Duodenal mucosa (tissue), 2 donors: ENCODE results near the gene GSTK1.
"Not testable (repeated sequence)": the region's sequence is repeated elsewhere in the genome, so short reads cannot be mapped to it uniquely, and the experiment has no call there.

Experiments used
- H3K27ac ChIP-seq: one replicate; pipeline ENCODE4 v1.7.0; 2013; ENCODE audit warnings: low read depth, low read length
- H3K27me3 ChIP-seq, 2 donors: one replicate each; pipeline ENCODE4 v1.7.0; 2013; ENCODE audit warnings: low read length in 2 of 2, control low read depth in 1 of 2; ENCODE audit not compliant: insufficient read depth in 2 of 2, control insufficient read depth in 1 of 2
- H3K36me3 ChIP-seq, 2 donors: one replicate each; pipeline ENCODE4 v1.7.0; 2013; ENCODE audit warnings: low read length in 2 of 2, control low read depth in 1 of 2; ENCODE audit not compliant: insufficient read depth in 2 of 2, control insufficient read depth in 1 of 2
- H3K4me1 ChIP-seq, 2 donors: one replicate each; pipeline ENCODE4 v1.7.0; 2013; ENCODE audit warnings: low read length in 2 of 2, control low read depth in 1 of 2; ENCODE audit not compliant: insufficient read depth in 2 of 2, control insufficient read depth in 1 of 2
- H3K4me3 ChIP-seq, 2 donors: one replicate each; pipeline ENCODE4 v1.7.0; 2013; ENCODE audit warnings: low read length in 2 of 2, low read depth in 1 of 2
- H3K9ac ChIP-seq, 2 donors: one replicate each; pipeline ENCODE4 v1.7.0; 2013; ENCODE audit warnings: low read length in 2 of 2, low read depth in 1 of 2
- H3K9me3 ChIP-seq, 2 donors: one replicate each; pipeline ENCODE4 v1.7.0; 2013; ENCODE audit warnings: low read length in 2 of 2, control low read depth in 1 of 2; ENCODE audit not compliant: control insufficient read depth in 1 of 2

GSTK1 gene

GRCh38 chr7:143261901-143262300 lies 1.3 kb upstream of the GSTK1 start:
- Histone ChIP-seq H3K9me3 (no peaks in the 10 kb centered on the region), H3K4me1 (peaks cover 39 to 44% of the 10 kb centered on the region in 2 donors), H3K27ac (no peak overlapping the region), H3K4me3 (no peak overlapping the region), H3K27me3 (no peaks in the 10 kb centered on the region), H3K36me3 (peaks cover 8 to 12% of the 10 kb centered on the region in 2 donors), H3K9ac (no peak overlapping the region)

- H3K4me3 ChIP-seq = peak overlapping the region; percentile 94 to 97
- H3K9ac ChIP-seq = peak overlapping the region; percentile 81 to 92
- not testable (repeated sequence) for H3K9me3 ChIP-seq, H3K27me3 ChIP-seq
- H3K27ac ChIP-seq = peak overlapping the region; percentile 92
- peaks cover 22 to 30% of the 10 kb centered on the region in 2 donors for H3K36me3 ChIP-seq
- H3K4me1 ChIP-seq = peaks cover 49 to 60% of the 10 kb centered on the region in 2 donors
These were observed 941 bp downstream of the GSTK1 start for GRCh38 chr7:143264196-143264568.

GRCh38 chr7:143265017-143265693 lies 1.9 kb downstream of the GSTK1 start:
- no peaks in the 10 kb centered on the region for H3K9me3 ChIP-seq
- H3K36me3 ChIP-seq = peaks cover 22 to 40% of the 10 kb centered on the region in 2 donors
- H3K4me3 ChIP-seq = peak overlapping the region; percentile 94 to 97
- peaks cover 49 to 63% of the 10 kb centered on the region in 2 donors for H3K4me1 ChIP-seq
- H3K9ac ChIP-seq = peak overlapping the region; percentile 81 to 92
- H3K27me3 ChIP-seq = no peaks in the 10 kb centered on the region
- H3K27ac ChIP-seq = no peak overlapping the region

DNA sequence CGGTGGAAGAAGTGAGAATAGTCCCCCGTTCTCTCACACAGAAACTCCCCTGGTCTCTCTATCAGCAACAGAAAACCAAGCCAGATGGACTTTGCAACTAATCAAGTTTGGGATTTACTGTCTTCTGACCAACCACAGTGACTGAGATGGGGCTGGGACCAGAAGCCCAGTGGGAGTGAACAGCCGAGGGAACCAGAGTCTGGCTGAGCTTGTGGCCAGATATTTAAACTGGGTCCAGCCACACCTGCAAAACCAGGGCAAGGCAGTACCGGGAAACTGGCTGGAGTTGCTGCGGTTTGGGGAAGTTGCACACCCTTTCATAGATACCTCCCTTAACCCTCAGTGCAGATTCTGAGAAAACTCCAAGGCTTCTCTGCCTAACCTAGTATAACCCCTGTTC lies 6.0 kb downstream of the GSTK1 start:
- H3K27me3 ChIP-seq = no peaks in the 10 kb centered on the region
- H3K9ac ChIP-seq = peak overlapping the region in 1 of 2 donors; percentile 32
- H3K4me1 ChIP-seq = peaks cover 46 to 51% of the 10 kb centered on the region in 2 donors
- peaks cover 22 to 44% of the 10 kb centered on the region in 2 donors for H3K36me3 ChIP-seq
- H3K9me3 ChIP-seq = no peaks in the 10 kb centered on the region
- peak overlapping the region; percentile 26 to 36 for H3K4me3 ChIP-seq
- peak overlapping the region; percentile 23 for H3K27ac ChIP-seq

GRCh38 chr7:143271240-143271639 lies 8.0 kb downstream of the GSTK1 start:
- peaks cover 14 to 33% of the 10 kb centered on the region in 2 donors for H3K36me3 ChIP-seq
- H3K9me3 ChIP-seq = no peaks in the 10 kb centered on the region
- H3K27ac ChIP-seq = no peak overlapping the region
- H3K4me1 ChIP-seq = peaks cover 30 to 36% of the 10 kb centered on the region in 2 donors
- no peak overlapping the region for H3K9ac ChIP-seq
- no peaks in the 10 kb centered on the region for H3K27me3 ChIP-seq
- no peak overlapping the region for H3K4me3 ChIP-seq

DNA sequence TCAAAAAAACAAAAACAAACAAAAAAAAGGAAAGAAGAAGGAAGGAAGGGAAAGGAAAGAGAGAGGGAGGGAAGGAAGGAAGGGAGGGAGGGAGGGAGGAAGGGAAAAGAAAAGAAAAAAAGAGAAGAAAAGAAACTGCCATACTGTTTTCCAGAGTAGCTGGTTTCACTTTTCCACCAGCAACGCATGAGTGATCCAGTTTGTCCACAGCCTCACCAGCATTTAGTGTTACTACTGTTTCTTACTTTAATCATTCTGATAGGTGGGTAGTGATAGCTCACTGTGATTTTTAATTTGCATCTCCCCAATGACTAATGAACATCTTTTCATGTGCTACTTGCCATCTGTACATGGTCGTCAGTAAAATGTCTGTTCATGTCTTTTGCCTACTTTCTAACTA lies 9.6 kb downstream of the GSTK1 start:
- H3K9ac ChIP-seq = no peak overlapping the region
- H3K27ac ChIP-seq = no peak overlapping the region
- H3K4me1 ChIP-seq = peaks cover 16 to 20% of the 10 kb centered on the region in 2 donors
- no peak overlapping the region for H3K4me3 ChIP-seq
- H3K36me3 ChIP-seq = peaks cover 4 to 24% of the 10 kb centered on the region in 2 donors
- H3K27me3 ChIP-seq = no peaks in the 10 kb centered on the region
- H3K9me3 ChIP-seq = no peaks in the 10 kb centered on the region

DNA sequence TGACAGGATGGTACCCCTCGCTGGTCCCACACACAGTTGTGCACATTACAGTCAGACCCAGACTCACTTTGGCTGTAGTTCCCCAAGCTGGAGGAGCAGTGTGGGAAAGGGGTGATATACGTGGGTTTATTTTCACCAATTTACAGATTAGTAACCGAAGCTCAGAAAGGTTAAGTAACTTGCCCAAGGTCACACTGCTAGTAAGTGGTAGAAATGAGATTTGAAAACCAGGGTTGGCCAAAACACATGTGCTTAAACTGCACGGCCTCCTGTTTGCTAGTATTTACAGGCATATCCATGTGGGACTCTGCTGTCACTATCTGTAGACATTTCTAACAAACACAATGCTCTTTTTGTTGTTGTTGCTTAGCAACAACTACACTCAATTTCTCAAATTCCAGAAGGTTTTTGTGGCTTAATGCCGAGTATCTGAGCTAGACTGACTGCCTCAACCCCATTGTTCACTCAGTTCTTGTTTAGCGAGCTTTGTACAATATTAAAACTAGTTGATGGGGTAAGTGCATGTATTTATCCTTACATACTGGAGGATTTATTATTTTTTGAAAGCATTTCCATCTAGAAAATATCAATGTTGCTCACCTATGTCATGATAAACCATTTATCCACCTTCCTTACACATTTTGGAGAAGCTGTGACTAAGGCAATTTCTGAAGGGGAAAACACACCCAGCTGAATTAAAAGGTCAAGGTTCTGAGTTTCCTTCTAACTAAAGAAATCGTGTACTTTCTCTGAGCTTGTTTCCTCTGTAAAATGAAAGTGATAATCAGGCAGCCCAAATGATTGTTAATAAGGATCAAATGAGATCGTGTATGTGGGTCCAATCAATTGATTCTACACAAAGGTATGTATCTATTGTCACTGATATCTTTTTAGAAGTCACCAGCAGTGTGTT lies 16.2 kb downstream of the GSTK1 start:
- Histone ChIP-seq H3K27ac (peak overlapping the region; percentile 33), H3K4me3 (peak overlapping the region; percentile 29 to 33), H3K27me3 (no peaks in the 10 kb centered on the region), H3K36me3 (no peaks in the 10 kb centered on the region), H3K4me1 (peaks cover 30 to 35% of the 10 kb centered on the region in 2 donors), H3K9me3 (no peaks in the 10 kb centered on the region), H3K9ac (peak overlapping the region; percentile 7 to 33)

DNA sequence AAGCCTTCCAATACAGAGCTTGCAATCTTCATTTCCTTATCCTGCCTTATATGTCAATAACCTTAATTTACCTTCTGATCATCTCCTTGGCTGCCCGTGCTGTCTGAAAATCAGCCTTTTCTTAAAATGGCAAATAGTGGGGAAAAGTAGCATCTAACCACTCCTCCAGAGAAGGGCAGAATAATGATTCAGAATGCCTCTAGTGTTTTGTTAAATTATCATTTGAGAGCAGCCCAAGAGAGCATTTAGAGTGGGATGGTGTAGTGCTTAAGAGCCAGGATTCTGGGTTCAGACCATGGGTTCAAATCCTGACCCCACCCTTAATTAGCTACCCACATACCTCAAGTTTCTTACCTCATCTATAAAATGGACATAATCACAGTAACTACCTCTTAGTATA lies 16.9 kb downstream of the GSTK1 start:
- no peaks in the 10 kb centered on the region for H3K36me3 ChIP-seq
- H3K9me3 ChIP-seq = no peaks in the 10 kb centered on the region
- no peaks in the 10 kb centered on the region for H3K27me3 ChIP-seq
- H3K4me3 ChIP-seq = peak overlapping the region; percentile 29 to 33
- peaks cover 31 to 35% of the 10 kb centered on the region in 2 donors for H3K4me1 ChIP-seq
- H3K27ac ChIP-seq = no peak overlapping the region
- peak overlapping the region in 1 of 2 donors; percentile 7 for H3K9ac ChIP-seq

- H3K36me3 ChIP-seq = no peaks in the 10 kb centered on the region
- H3K4me1 ChIP-seq = peaks cover 31 to 35% of the 10 kb centered on the region in 2 donors
- H3K9ac ChIP-seq = peak overlapping the region in 1 of 2 donors; percentile 7
- H3K27ac ChIP-seq = no peak overlapping the region
- no peaks in the 10 kb centered on the region for H3K9me3 ChIP-seq
- H3K4me3 ChIP-seq = peak overlapping the region in 1 of 2 donors; percentile 33
- H3K27me3 ChIP-seq = no peaks in the 10 kb centered on the region
These were observed 17.3 kb downstream of the GSTK1 start for GRCh38 chr7:143280566-143280965.

DNA sequence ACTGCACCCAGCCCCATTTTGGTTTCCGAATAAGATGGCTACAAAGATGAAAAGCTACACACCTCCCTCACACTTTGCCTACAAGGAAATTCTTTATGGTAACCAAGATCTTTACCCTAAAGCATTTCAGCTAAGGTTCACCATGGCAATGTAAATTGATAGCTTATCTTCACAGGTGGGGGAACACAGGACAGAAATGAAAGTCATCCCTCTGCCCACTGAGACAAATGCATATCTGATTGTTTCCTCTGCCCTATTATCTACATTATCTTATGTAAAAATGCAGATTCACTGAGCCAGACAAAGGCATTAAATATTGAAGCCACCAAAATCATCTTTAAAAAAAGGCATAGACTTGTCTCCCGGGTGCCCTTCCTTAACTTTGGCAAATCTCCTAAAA lies 18.3 kb downstream of the GSTK1 start:
- H3K9ac ChIP-seq = no peak overlapping the region
- no peak overlapping the region for H3K27ac ChIP-seq
- no peaks in the 10 kb centered on the region for H3K36me3 ChIP-seq
- no peak overlapping the region for H3K4me3 ChIP-seq
- H3K9me3 ChIP-seq = no peaks in the 10 kb centered on the region
- H3K27me3 ChIP-seq = no peaks in the 10 kb centered on the region
- peaks cover 38 to 41% of the 10 kb centered on the region in 2 donors for H3K4me1 ChIP-seq
